ENCODE data around the gene ATP2B3. TPM values are rescaled to one million over a fixed set of nuclear protein-coding genes. Genes with fewer than 3 reads are reported as not detected.

ATP2B3 gene
- polyA plus RNA-seq, 3 donors = 0.01 TPM; not detected in 2

GRCh38 chrX:153498453-153498852, 19.0 kb upstream of the ATP2B3 start:
- H3K27me3 ChIP-seq (ENCODE audit: control insufficient read depth in 2 of 2, insufficient read depth in 2 of 2, low read length in 2 of 2) = peaks cover 0 to 8% of the 10 kb centered on the region in 2 donors
- no peak overlapping the region for H3K27ac Mint-ChIP-seq
- no peaks in the 10 kb centered on the region for H3K36me3 Mint-ChIP-seq
- H3K79me2 ChIP-seq (ENCODE audit: insufficient read depth, low read length) = no peaks in the 10 kb centered on the region
- no peaks in the 10 kb centered on the region for H3K36me3 ChIP-seq (replicated peaks in 1 of 2; ENCODE audit: control insufficient read depth in 1 of 2, insufficient read depth in 2 of 2, low read length in 2 of 2)
- no peak overlapping the region for H3K4me3 ChIP-seq (replicated peaks in 1 of 3; ENCODE audit: low read depth in 2 of 3, low read length in 3 of 3)
- peaks cover 0 to 6% (median 0%) of the 10 kb centered on the region in 7 donors for H3K9me3 Mint-ChIP-seq
- H3K4me1 Mint-ChIP-seq = peaks cover 2% of the 10 kb centered on the region
- DNase-seq = no peak
- H3K27me3 Mint-ChIP-seq (ENCODE audit: low read depth in 3 of 3) = peaks cover 15 to 27% (median 15%) of the 10 kb centered on the region in 3 donors
- no peak overlapping the region for H3K4me2 ChIP-seq (replicated peaks; ENCODE audit: extremely low read depth, low read length, poor library complexity, severe bottlenecking)
- no CpG with 5 or more reads among the region's 7 CpGs for WGBS (ENCODE audit: insufficient coverage)
- no peak overlapping the region for H2AFZ ChIP-seq (ENCODE audit: insufficient read depth, low read depth, low read length, poor library complexity, severe bottlenecking)
- no peak overlapping the region for H3K9ac ChIP-seq (ENCODE audit: insufficient read depth, low read length, poor library complexity, severe bottlenecking)
- intact Hi-C loops (cut with micrococcal nuclease) = no loop called here
- no peak overlapping the region for H3K27ac ChIP-seq (ENCODE audit: low read depth in 1 of 2, low read length in 2 of 2)
- TF ChIP-seq, protein P1, sequence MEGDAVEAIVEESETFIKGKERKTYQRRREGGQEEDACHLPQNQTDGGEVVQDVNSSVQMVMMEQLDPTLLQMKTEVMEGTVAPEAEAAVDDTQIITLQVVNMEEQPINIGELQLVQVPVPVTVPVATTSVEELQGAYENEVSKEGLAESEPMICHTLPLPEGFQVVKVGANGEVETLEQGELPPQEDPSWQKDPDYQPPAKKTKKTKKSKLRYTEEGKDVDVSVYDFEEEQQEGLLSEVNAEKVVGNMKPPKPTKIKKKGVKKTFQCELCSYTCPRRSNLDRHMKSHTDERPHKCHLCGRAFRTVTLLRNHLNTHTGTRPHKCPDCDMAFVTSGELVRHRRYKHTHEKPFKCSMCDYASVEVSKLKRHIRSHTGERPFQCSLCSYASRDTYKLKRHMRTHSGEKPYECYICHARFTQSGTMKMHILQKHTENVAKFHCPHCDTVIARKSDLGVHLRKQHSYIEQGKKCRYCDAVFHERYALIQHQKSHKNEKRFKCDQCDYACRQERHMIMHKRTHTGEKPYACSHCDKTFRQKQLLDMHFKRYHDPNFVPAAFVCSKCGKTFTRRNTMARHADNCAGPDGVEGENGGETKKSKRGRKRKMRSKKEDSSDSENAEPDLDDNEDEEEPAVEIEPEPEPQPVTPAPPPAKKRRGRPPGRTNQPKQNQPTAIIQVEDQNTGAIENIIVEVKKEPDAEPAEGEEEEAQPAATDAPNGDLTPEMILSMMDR (IDR thresholded peaks at IDR 0.05) = no peak
- H3K4me3 Mint-ChIP-seq = no peak overlapping the region
- H4K20me1 ChIP-seq (ENCODE audit: insufficient read depth, low read length) = no peaks in the 10 kb centered on the region
- H3K9me3 ChIP-seq (replicated peaks in 1 of 2; ENCODE audit: control insufficient read depth in 1 of 2, insufficient read depth in 1 of 2, low read length in 2 of 2) = no peaks in the 10 kb centered on the region
- H3K4me1 ChIP-seq (ENCODE audit: control insufficient read depth in 1 of 2, insufficient read depth in 2 of 2, low read length in 2 of 2) = no peaks in the 10 kb centered on the region

DNA sequence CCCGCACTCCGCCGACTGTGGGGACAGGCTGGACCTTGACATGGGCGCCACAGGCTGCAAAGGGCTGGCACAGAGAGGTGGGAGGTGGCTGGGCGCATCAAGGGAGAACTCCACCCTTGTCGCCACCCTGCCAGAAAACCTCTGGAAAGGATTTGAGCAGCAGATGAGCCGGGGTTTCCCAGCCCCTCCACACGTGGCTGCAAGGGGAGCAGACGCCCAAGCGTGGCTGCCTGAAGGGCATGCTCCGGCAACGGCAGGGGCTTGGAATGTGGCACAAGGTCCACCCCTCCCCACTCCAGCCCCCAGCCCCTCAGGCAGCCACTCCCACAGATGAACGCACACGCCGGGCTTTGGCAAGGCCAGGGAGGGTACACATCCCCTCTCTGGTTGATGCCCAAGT, 18.1 kb upstream of the ATP2B3 start:
- intact Hi-C loops (cut with micrococcal nuclease) = no loop called here
- Mint-ChIP-seq H3K36me3 (no peaks in the 10 kb centered on the region), H3K9me3 (peaks cover 0 to 4% (median 0%) of the 10 kb centered on the region in 7 donors), H3K4me1 (peaks cover 2% of the 10 kb centered on the region), H3K27ac (no peak overlapping the region), H3K4me3 (no peak overlapping the region), H3K27me3 (ENCODE audit: low read depth in 3 of 3) (peaks cover 13 to 20% (median 18%) of the 10 kb centered on the region in 3 donors)
- Histone ChIP-seq H4K20me1 (ENCODE audit: insufficient read depth, low read length) (no peaks in the 10 kb centered on the region), H2AFZ (ENCODE audit: insufficient read depth, low read depth, low read length, poor library complexity, severe bottlenecking) (no peak overlapping the region), H3K4me3 (replicated peaks in 1 of 3; ENCODE audit: low read depth in 2 of 3, low read length in 3 of 3) (no peak overlapping the region), H3K79me2 (ENCODE audit: insufficient read depth, low read length) (no peaks in the 10 kb centered on the region), H3K27me3 (ENCODE audit: control insufficient read depth in 2 of 2, insufficient read depth in 2 of 2, low read length in 2 of 2) (peaks cover 0 to 8% of the 10 kb centered on the region in 2 donors), H3K4me2 (replicated peaks; ENCODE audit: extremely low read depth, low read length, poor library complexity, severe bottlenecking) (no peak overlapping the region), H3K27ac (ENCODE audit: low read depth in 1 of 2, low read length in 2 of 2) (no peak overlapping the region), H3K36me3 (replicated peaks in 1 of 2; ENCODE audit: control insufficient read depth in 1 of 2, insufficient read depth in 2 of 2, low read length in 2 of 2) (no peaks in the 10 kb centered on the region), H3K4me1 (ENCODE audit: control insufficient read depth in 1 of 2, insufficient read depth in 2 of 2, low read length in 2 of 2) (no peaks in the 10 kb centered on the region), H3K9me3 (replicated peaks in 1 of 2; ENCODE audit: control insufficient read depth in 1 of 2, insufficient read depth in 1 of 2, low read length in 2 of 2) (no peaks in the 10 kb centered on the region), H3K9ac (ENCODE audit: insufficient read depth, low read length, poor library complexity, severe bottlenecking) (no peak overlapping the region)
- TF ChIP-seq, protein P1 (IDR thresholded peaks at IDR 0.05) = no peak
- 93% methylated on average over 5 of the region's 15 CpGs for WGBS (ENCODE audit: insufficient coverage)
- no peak for DNase-seq

Data from CD14-positive monocyte (primary cell).